Osteoblast (primary cell): Measurements from ENCODE around the gene LRRC19. TPM values are rescaled to one million over a fixed set of nuclear protein-coding genes. Genes with fewer than 3 reads are reported as not detected.

Source experiments
- DNase-seq: peaks from one replicate; pipeline ENCODE4 v3.0.0; 2011; ENCODE audit warnings: low spot score, mixed read lengths; ENCODE audit not compliant: insufficient read length; ENCODE audit errors: missing footprints
- H2AFZ ChIP-seq: 2 replicates; pipeline ENCODE4 v1.6.0; 2011; ENCODE audit warnings: mild to moderate bottlenecking, low read length
- H3K27ac ChIP-seq: 2 replicates; pipeline ENCODE4 v1.5.1; 2011; ENCODE audit warnings: mild to moderate bottlenecking, low read depth, low read length, moderate library complexity
- H3K27me3 ChIP-seq: 2 replicates; pipeline ENCODE4 v1.6.0; 2012; ENCODE audit warnings: mild to moderate bottlenecking, control low read depth, inconsistent platforms, low read length, moderate library complexity; ENCODE audit not compliant: insufficient read depth
- H3K36me3 ChIP-seq: 2 replicates; pipeline ENCODE4 v1.5.1; 2011; ENCODE audit warnings: mild to moderate bottlenecking, low read length, control low read depth, moderate library complexity; ENCODE audit not compliant: insufficient read depth
- H3K4me1 ChIP-seq: 2 replicates; pipeline ENCODE4 v1.5.1; 2011; ENCODE audit warnings: mild to moderate bottlenecking, low read length, control low read depth, moderate library complexity; ENCODE audit not compliant: insufficient read depth
- H3K4me2 ChIP-seq: 2 replicates; pipeline ENCODE4 v1.6.0; 2011; ENCODE audit warnings: mild to moderate bottlenecking, low read length; ENCODE audit not compliant: insufficient read depth
- H3K4me3 ChIP-seq: fragments of 200-600 bp; sonication (generic); 3 replicates; pipeline ENCODE4 v1.5.1; 2012; ENCODE audit warnings: mild to moderate bottlenecking, low read length, inconsistent platforms; ENCODE audit not compliant: insufficient read depth
- H3K79me2 ChIP-seq: 2 replicates; pipeline ENCODE4 v1.6.0; 2012; ENCODE audit warnings: mild to moderate bottlenecking, low read length, control low read depth, inconsistent platforms; ENCODE audit not compliant: insufficient read depth
- H3K9me3 ChIP-seq: 2 replicates; pipeline ENCODE4 v1.5.1; 2011; ENCODE audit warnings: low read depth, low read length, control low read depth
- H4K20me1 ChIP-seq: 2 replicates; pipeline ENCODE4 v1.6.0; 2012; ENCODE audit warnings: mild to moderate bottlenecking, low read length, control low read depth; ENCODE audit not compliant: insufficient read depth
- CTCF ChIP-seq: IDR thresholded peaks from 2 replicates; pipeline ENCODE4 v1.5.1; 2011; ENCODE audit warnings: mild to moderate bottlenecking, low read depth, low read length, moderate library complexity; ENCODE audit errors: extremely low read depth
- total RNA-seq: library from RNA; depleted of rRNA; stranded (reverse); fragments of >200 nt; gene quantifications from 2 replicates; pipeline ENCODE4 v1.2.3, GENCODE V29; 2012

The LRRC19 gene
- total RNA-seq, 1 donor: under 0.01 TPM

GRCh38 chr9:27019589-27019988 is 14.1 kb upstream of the LRRC19 start:
- no peaks in the 10 kb centered on the region for H3K9me3 ChIP-seq
- no peak overlapping the region for H2AFZ ChIP-seq
- no peak overlapping the region for H3K4me2 ChIP-seq
- H3K36me3 ChIP-seq: no peaks in the 10 kb centered on the region
- DNase-seq: no peak
- no peak for TF ChIP-seq CTCF
- H3K79me2 ChIP-seq: no peaks in the 10 kb centered on the region
- H4K20me1 ChIP-seq: no peaks in the 10 kb centered on the region
- no peak overlapping the region for H3K4me3 ChIP-seq
- no peaks in the 10 kb centered on the region for H3K27me3 ChIP-seq
- H3K27ac ChIP-seq: no peak overlapping the region
- H3K4me1 ChIP-seq: no peaks in the 10 kb centered on the region

- TF ChIP-seq CTCF: no peak
- Histone ChIP-seq H3K27ac (no peak overlapping the region), H3K27me3 (no peaks in the 10 kb centered on the region), H3K79me2 (no peaks in the 10 kb centered on the region), H3K4me3 (no peak overlapping the region), H4K20me1 (no peaks in the 10 kb centered on the region), H3K36me3 (no peaks in the 10 kb centered on the region), H2AFZ (no peak overlapping the region), H3K4me2 (no peak overlapping the region), H3K4me1 (no peaks in the 10 kb centered on the region), H3K9me3 (no peaks in the 10 kb centered on the region)
- DNase-seq: no peak
Observed at GRCh38 chr9:27003426-27004077, 1.9 kb downstream of the LRRC19 start.

- H3K27me3 ChIP-seq: no peaks in the 10 kb centered on the region
- no peaks in the 10 kb centered on the region for H4K20me1 ChIP-seq
- no peak for DNase-seq
- no peak for TF ChIP-seq CTCF
- H3K79me2 ChIP-seq: no peaks in the 10 kb centered on the region
- H3K27ac ChIP-seq: no peak overlapping the region
- H3K9me3 ChIP-seq: no peaks in the 10 kb centered on the region
- H3K36me3 ChIP-seq: peaks cover 2% of the 10 kb centered on the region
- no peak overlapping the region for H2AFZ ChIP-seq
- no peak overlapping the region for H3K4me2 ChIP-seq
- H3K4me1 ChIP-seq: no peaks in the 10 kb centered on the region
- no peak overlapping the region for H3K4me3 ChIP-seq
Observed at GRCh38 chr9:26995810-26996209, 9.7 kb downstream of the LRRC19 start.

GRCh38 chr9:26983340-26983739 is 22.1 kb downstream of the LRRC19 start:
- Histone ChIP-seq H3K36me3 (peaks cover 10% of the 10 kb centered on the region), H3K79me2 (no peaks in the 10 kb centered on the region), H3K9me3 (no peaks in the 10 kb centered on the region), H3K4me1 (no peaks in the 10 kb centered on the region), H4K20me1 (no peaks in the 10 kb centered on the region), H3K27ac (no peak overlapping the region), H2AFZ (no peak overlapping the region), H3K4me2 (no peak overlapping the region), H3K4me3 (no peak overlapping the region), H3K27me3 (no peaks in the 10 kb centered on the region)
- no peak for DNase-seq
- no peak for TF ChIP-seq CTCF
